GM19438 (cell line): ENCODE measurements around the gene JMJD7.

Source experiments
- ATAC-seq: cut with Tn5 transposase; IDR thresholded peaks from one replicate; pipeline ENCODE4 v1.9.1; 2021; ENCODE audit warnings: low read depth; ENCODE audit not compliant: unreplicated experiment

Gene JMJD7

DNA sequence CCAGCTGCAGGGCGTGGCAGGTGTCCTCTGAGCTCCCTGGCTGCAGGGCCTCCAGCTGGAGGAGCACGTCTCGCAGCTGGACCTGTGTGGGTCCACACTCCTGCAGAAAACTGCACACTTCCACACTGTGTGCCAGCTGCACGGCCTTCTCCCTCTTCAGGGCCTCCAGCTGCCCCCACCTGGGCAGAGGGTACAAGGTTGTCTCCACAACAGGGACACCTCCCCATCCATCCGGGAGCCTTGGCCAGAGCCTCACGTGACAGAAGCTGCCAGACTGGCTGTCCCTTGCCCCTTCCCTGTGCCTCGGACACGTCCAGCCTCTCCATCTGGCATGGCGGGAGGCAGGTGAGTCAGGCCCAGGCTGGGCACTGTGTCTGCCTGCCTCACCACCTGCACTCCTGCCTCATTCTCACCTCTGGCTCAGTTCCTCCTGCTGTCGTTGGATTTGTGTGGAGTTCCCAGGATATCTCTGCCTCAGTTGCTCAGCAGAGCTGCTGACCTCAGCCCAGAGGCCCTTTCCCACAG is 51.5 kb downstream of the JMJD7 start:
- no peak for ATAC-seq

DNA sequence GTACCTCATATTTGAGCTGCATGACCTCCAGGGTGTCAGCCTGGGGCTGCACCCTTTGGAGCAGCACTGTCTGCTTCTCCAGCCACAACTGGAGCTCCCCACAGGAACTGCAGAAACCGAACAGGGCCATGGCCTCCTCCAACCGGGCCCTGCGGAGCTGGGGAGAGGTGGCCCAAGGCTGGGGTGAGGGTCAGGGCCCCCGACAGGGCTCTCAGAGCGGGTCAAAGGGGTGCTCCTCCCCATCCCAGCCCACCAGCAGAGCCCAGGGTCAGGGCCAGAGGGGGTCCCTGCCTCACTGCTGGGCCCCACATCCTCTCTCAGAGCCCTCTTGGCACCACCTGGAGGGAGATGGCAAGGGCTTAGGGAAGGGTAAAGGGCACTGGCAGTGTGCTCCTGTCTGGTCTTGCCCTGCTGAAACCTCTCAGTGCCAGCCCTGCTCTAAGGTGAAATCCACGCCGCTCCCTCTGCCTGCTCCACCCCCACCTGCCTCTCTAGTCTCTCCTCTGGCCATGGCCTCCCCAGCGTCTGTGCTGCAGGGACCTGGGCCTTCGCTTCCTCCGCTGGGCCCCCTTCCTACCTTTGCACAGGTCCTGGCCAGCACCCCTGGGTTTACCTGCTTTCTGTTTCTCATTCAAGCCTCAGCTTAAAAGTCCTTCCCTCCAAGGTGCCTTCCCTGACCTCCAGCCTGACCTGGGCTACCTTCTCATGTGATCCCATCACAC is 52.4 kb downstream of the JMJD7 start:
- no peak for ATAC-seq

DNA sequence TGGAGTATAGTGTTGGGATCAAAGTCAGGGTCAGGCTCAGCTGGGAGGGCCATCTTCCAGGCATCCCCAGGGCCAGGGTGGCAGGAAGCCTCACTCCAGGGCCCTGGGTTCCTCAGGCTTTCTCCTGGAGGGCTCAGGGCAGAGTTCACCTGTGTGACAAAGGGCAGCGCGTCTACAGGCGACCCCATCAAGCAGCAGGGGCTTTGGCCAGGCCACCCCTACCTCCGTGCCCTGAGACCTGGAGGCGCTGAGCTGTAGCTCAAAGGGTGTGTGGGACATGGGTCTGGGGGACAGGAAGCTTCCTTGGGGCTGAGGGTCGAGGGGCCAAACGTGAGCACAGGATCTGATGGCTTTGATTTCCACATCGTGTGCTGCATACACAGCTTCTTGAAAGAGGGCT is 53.2 kb downstream of the JMJD7 start:
- no peak for ATAC-seq

DNA sequence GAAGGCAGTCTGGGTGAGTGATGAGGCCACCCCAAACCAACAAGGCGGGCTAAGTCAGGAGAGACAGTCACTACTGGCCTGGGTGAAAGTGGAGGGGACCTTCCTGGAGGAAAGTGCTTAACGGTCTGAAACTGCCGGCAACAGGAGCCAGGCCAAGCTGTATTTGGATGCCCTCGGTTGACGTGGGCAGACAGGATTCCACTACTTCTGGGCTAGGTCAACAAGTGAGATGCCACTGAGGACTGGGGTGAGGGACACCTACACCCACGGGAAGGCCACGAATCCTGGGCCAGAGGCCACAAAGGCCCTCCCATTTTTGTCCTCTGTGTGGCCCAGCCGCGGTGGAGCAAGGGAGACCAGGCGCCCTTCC is 53.6 kb downstream of the JMJD7 start:
- no peak for ATAC-seq

DNA sequence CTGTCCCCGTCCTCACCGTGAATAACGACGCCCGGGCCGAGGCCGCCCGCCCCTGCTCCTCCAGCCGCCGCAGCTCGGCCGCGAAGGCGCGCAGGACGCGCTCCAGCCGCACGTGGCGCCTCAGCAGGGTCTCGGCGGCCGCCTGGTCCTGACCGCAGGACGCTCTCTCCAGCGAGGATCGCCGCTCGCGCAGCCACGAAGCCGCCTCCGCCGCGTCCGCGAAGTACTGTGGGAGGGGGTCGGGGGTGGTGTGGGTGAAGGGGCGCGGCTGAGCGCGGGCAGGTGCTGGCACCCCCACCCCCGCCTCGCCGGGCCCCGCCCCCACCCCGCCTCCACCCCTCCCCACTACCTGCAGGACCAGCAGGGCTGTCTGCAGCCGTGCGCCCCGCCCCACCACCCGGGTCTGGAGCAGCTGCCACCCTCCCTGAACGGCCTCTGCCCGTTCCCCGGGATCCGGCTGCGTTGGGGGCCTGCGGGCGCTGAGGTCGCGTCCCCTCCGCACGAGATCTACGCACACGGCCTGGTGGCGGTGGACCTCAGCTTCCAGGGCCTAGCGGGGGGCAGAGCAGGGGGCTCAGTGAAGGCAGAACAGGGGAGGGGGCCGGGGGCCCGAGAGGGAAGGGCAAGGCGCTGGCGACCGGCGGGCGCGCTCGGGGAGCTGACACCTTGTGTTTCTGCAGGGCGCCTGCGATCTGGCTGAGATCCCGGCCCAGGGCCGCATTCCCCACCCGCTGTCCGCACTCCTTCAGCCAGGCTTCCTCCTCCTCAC is 54.2 kb downstream of the JMJD7 start:
- no peak for ATAC-seq

DNA sequence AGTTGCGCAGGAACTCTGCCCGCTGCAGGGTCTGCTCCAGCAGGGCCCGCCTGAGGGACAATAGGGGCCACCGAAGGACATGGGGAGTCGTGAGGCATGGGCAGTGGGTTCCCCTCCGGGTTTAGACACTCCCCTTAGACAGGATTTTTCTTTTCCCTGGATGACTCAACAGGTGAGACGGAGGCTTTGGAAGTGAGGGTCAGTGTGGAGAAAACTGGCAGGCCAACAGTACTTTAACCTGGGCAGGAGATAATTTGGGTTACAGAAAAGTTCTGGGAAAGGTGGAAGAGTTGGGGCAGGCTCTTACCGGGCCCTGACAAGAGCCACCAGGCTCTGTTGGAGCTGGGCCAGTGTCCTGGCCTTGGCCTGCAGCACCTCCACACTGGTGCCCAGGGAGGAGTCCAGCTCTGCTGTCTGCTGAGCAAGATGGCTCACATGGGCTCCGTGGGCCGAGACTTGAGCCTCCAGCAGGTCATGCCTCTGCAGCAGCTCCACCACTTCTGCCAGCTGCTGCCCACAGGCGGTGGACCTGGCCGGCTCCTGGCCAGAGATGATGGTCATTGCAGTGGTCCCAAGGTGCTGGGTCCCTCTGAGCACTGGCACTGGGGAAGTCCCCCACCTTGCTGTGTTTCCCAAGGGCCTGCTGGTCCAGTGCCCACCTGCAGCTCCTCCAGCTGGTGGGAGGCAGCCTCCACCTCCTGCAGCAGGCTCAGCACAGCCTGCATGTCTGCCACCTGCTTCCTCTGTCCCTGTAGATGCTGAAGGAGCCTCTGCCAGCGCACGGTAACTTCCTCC is 55.0 kb downstream of the JMJD7 start:
- ATAC-seq: no peak

DNA sequence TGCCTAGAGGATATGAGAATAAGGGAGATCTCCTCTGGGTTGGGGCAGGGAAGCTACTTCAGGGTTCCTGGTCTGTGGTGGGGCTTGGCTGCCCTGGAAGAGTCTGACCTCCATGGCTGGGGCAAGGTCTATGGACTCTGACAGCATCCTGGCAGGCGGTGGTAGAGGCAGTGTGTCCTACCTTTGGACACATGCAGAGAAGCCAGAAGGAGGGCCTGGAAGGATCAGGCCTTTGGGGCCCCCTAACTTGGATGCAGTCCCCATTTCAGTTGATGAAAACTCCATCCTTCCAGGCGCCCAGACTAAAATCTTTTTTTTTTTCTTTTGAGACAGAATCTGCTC is 55.6 kb downstream of the JMJD7 start:
- ATAC-seq: no peak

DNA sequence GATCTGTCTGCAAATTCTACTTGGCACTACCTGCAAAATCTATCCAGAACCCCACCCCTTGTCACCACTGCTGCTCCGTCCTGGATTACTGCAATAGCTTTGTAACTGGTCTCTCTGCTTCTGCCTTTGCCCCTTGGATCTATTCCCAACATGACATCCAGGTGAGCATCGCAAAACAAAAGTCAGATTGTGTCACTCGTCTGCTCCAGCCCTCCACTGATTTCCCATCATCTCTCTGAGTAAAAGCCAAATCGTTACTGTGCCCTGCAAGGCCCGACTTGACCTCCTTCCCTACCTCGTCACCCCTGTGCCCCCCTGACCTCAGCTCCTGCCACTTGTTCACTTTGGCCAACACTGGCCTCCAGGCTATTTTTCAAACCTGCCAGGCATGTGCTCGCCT is 56.6 kb downstream of the JMJD7 start:
- ATAC-seq: no peak

DNA sequence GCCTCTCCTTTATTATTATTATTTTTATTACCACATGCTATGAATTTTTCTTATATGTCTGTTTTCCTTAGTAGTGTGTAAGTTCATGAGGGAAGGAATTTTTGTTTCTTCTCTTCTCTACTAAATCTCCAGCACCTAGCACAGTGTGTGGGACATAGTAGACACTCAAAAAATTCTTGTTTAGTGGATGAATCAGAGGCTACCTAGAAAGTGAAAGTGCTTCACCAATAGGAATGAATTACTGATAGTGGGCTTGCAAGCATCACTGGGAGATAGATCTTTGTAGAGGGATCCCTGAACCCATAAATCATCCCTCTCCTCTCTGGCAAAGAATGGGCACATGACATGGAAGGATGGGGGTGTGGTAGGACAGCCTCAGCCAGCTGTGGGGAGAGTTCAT is 57.4 kb downstream of the JMJD7 start:
- ATAC-seq: no peak

DNA sequence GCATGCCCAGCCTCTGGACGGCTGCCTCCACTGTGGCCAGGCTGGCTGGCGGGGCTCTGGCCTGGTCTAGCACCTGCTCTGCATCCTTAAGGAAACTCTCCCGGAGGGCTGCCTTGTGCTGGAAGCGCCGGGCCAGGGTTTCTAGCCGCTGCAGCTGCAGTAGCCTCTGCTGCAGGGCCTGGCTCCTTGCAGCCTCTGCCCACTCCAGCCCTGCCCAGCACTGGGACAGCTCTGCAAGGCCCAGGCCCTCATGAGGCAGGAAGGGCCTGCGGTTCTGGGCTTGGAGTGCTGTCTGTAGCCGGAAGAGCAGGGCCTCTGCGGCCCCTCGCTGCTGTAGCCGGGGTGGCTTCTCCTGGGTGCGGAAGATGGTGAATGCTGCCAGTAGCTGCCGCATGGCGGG is 57.9 kb downstream of the JMJD7 start:
- ATAC-seq: no peak

DNA sequence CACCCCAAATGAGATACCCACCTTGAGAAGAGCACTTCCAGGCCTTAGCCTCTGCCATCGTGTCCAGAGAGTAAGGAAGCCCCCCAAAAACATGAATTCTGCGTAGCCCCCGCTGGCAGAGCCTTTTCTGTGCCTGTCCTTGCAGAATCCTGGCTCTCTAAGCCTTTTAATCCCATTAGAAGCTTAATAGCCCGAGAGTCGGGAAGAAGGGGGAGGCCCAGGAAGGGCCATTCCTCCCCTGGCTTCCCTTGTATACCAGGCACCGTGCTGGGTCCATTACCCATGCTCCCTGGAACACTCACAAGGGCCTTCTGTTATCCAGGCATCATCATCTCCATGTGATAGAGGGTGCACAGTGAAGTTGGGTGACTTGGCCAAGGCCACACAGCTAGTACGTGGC is 58.8 kb downstream of the JMJD7 start:
- no peak for ATAC-seq

DNA sequence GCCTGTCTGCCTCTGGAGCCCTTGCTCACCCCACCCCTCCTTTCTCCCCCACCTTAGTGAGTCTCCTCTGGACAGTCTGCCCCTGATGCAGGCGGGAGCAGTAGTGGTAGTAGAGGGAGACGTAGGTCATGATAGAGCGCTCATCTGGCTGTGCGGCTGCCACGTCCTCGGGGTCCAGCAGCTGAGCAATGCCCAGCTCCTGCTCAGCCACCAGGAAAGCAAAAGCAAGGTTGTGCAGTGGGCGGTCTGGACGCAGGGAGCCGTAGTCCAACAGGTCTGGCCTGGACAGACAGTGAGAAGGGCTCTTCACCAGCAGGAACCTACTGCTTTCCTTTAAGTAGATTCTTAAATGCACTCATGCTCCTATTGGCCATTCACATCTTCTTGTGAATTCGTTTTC is 59.3 kb downstream of the JMJD7 start:
- ATAC-seq: no peak
